ENCODE results near the gene ADH7. TPM values are rescaled to one million over a fixed set of nuclear protein-coding genes. Genes with fewer than 3 reads are reported as not detected.

ADH7 gene
- total and polyA plus RNA-seq, 2 of the 8 experiments (the other 6 are each of a cell fraction or from before 2014, with no cell fraction given): not detected

- H2AK5ac ChIP-seq (ENCODE audit: low read depth, low read length): no peak overlapping the region
- FAIRE-seq: no peak
- DNase-seq (ENCODE audit: low read depth in 1 of 2, low spot score in 2 of 2): no peak
- no peak overlapping the region for H3K23ac ChIP-seq (ENCODE audit: insufficient read length)
- TF ChIP-seq CEBPB (IDR thresholded peaks at IDR 0.05; ENCODE audit: low read depth, low read length) (peak; percentile 60; the same call in 1 of the 2 replicates), ASH2L (IDR thresholded peaks at IDR 0.05; ENCODE audit: low read length) (no peak), MAX (IDR thresholded peaks at IDR 0.05) (no peak)
- no peak overlapping the region for H3K18ac ChIP-seq (ENCODE audit: extremely low read depth, low read length)
- no peaks in the 10 kb centered on the region for H3K27me3 ChIP-seq (replicated peaks in 1 of 4; ENCODE audit: control insufficient read depth in 3 of 4, extremely low read depth in 1 of 4, insufficient read depth in 3 of 4, low read length in 3 of 4)
- H3K4me1 ChIP-seq (replicated peaks in 1 of 4; ENCODE audit: control insufficient read depth in 3 of 4, insufficient read depth in 4 of 4, low read length in 3 of 4): no peaks in the 10 kb centered on the region
- H3K9me3 ChIP-seq (ENCODE audit: insufficient read depth in 2 of 2, low read depth in 1 of 2, low read length in 1 of 2): no peaks in the 10 kb centered on the region
- no peaks in the 10 kb centered on the region for H3K79me1 ChIP-seq (ENCODE audit: low read depth, low read length)
- no peak overlapping the region for H3K14ac ChIP-seq (ENCODE audit: insufficient read length)
- H3K4me2 ChIP-seq (ENCODE audit: insufficient read depth in 1 of 2, low read depth in 2 of 2, low read length in 2 of 2): no peak overlapping the region
- no peaks in the 10 kb centered on the region for H3K36me3 ChIP-seq (ENCODE audit: control insufficient read depth in 2 of 4, insufficient read depth in 4 of 4, low read length in 3 of 4)
- CTCF ChIA-PET (ENCODE audit: partially characterized antibody): interaction anchor here (1.4 to 10.9 kb wide), 3 partner anchors 8 to 47 kb away, joined by 3 to 99 read pairs (median 8); no protein-coding TSS in a partner anchor
- no peak overlapping the region for H3K4me3 ChIP-seq (ENCODE audit: extremely low read depth in 1 of 4, insufficient read depth in 2 of 4, low read depth in 3 of 4, low read length in 4 of 4)
- H3K4ac ChIP-seq (replicated peaks; ENCODE audit: insufficient read length, low read depth, low read length): no peak overlapping the region
- H3K27ac ChIP-seq (ENCODE audit: low read depth, low read length): no peak overlapping the region
- H3K79me2 ChIP-seq (ENCODE audit: control insufficient read depth in 1 of 2, insufficient read depth in 2 of 2, low read length in 2 of 2): no peaks in the 10 kb centered on the region
- H3K23me2 ChIP-seq (ENCODE audit: low read depth, low read length): no peaks in the 10 kb centered on the region
- no peak overlapping the region for H4K8ac ChIP-seq (ENCODE audit: extremely low read depth, insufficient read depth, low read length)
- whole genome bisulfite sequencing, 2 experiments (ENCODE audit: extremely low coverage in 1 of 2, insufficient coverage in 1 of 2, insufficient read length in 1 of 2, insufficient replicate concordance in 2 of 2, low coverage in 1 of 2, low lambda C conversion rate in 2 of 2, missing lambda C conversion rate in 1 of 2): 89% methylated on average over 4 of the region's 4 CpGs; no CpG with 5 or more reads in 1 of the 2 experiments
- H2AFZ ChIP-seq (ENCODE audit: low read length): no peak overlapping the region
- no peaks in the 10 kb centered on the region for H4K20me1 ChIP-seq (replicated peaks in 1 of 2; ENCODE audit: control insufficient read depth in 1 of 2, insufficient read depth in 2 of 2, low read length in 2 of 2)
- no peak overlapping the region for H4K5ac ChIP-seq (ENCODE audit: insufficient read length, low read depth, low read length)
- H2BK5ac ChIP-seq (ENCODE audit: low read depth, low read length): no peak overlapping the region
- no peak overlapping the region for H2BK120ac ChIP-seq (replicated peaks; ENCODE audit: low read depth, low read length)
- no peak overlapping the region for H4K91ac ChIP-seq (replicated peaks; ENCODE audit: insufficient read length, low read length)
- H2BK12ac ChIP-seq (ENCODE audit: low read depth, low read length): no peak overlapping the region
- POLR2A ChIA-PET (ENCODE audit: partially characterized antibody): no interaction called here
- no peak overlapping the region for H2BK15ac ChIP-seq (ENCODE audit: low read length)
- no peak overlapping the region for H3K9ac ChIP-seq (replicated peaks in 1 of 4; ENCODE audit: extremely low read depth in 1 of 4, low read depth in 3 of 4, low read length in 3 of 4)
- no peak overlapping the region for H3K56ac ChIP-seq (replicated peaks; ENCODE audit: insufficient read length, low read depth, low read length)
- H2BK20ac ChIP-seq (ENCODE audit: low read length): no peak overlapping the region
These were observed 22.0 kb downstream of the ADH7 start for GRCh38 chr4:99413140-99413539.

Data from H1 (cell line).